Measurements from ENCODE around the gene TM4SF18.

Gene TM4SF18

DNA sequence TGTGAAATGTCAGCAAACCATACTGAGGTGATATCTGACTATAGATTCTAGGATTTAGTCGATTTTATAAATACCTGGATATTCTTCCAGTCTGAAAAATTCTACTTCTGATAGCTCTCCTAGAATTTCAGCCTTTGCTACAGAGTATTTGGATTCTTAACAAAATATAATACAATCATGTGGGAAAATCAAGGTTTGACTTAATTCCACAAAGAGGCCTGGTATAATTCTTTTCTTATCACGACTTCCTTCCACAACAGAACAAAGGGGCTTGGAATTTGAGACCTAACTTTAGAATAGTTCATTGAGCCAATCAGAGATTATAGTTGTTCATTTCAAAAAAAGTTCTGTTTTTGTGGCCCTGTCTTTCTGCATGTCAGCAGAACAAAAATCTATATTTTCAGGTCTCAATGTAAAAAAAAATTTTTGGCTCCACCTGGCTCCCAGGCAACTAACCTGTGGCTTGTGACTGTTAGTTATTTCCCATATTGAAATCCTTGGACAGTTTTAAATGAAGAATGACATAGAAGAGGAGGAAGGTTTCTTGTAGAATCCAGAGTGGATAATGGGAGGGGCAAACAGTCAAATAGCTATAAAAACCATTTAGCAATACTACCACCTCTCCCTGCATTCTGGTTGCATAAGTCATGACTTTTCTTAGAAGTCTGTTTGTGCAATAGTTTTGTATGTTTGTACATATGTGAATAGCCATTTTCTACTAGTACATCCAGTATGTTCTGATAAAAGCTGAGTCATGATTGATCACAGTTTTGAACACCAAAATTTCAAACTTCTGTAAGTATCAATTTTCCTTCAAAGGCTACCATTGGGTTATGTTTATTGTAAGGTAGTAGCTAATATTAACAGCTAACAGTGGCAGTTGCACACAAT lies 40.0 kb upstream of the TM4SF18 start:
- TF ChIP-seq GATA2 (IDR thresholded peaks at IDR 0.05; ENCODE audit: low read depth, low read length) (no peak), GATA3 (IDR thresholded peaks at IDR 0.05; ENCODE audit: low read depth, low read length) (no peak)

DNA sequence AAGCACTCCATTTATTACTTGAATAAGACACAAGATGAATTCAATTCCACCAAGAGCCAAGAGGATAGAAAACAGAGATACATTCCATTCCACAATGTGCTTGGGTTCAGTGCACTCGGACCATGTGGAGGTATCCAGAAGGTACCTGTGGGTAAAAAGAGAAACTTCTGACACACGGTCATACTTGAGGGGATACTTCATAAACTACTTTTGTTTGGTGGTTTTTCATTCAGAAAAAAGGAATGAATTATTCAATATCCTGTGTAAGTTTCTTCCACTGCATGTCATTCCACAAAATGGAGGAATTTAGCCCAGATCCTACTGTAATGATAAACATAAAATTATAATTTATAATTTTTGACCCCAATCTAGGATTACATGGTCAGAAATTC lies 38.3 kb upstream of the TM4SF18 start:
- TF ChIP-seq GATA2 (IDR thresholded peaks at IDR 0.05; ENCODE audit: low read depth, low read length) (no peak), GATA3 (IDR thresholded peaks at IDR 0.05; ENCODE audit: low read depth, low read length) (no peak)

DNA sequence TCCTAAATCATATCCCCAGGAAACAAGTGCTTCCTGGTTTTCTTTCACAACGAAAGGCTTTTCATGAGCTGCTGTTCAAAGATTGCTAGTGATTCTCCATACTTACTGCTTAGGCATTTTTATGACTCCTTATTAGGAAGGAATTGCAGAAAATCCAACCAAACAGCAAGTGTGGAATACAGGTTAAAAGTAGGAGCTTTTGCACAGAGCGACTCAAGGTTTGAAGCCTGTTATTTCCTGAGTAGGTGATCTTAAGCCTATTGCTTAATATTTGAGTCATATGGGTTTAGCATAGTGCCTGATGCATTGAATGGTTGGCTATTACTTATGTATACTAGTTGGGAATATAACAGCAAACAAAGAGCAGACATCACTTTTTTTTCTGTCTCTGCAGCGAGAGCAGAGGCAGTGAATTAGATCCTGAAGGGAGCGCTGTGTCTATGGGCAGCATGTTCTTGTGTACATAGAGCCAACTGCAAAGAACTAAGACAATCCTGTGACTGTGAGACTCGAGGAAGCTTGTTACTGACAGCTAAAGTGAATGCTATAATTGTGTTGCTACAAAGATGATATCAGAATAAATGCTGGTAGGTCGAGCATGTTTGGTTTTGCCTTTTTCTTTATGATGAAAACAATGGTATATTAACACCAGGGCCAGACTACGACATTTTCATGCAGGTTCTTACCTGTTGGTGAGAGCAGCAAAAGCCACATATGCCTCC lies 37.7 kb upstream of the TM4SF18 start:
- TF ChIP-seq GATA2 (IDR thresholded peaks at IDR 0.05; ENCODE audit: low read depth, low read length) (no peak), GATA3 (IDR thresholded peaks at IDR 0.05; ENCODE audit: low read depth, low read length) (no peak)

DNA sequence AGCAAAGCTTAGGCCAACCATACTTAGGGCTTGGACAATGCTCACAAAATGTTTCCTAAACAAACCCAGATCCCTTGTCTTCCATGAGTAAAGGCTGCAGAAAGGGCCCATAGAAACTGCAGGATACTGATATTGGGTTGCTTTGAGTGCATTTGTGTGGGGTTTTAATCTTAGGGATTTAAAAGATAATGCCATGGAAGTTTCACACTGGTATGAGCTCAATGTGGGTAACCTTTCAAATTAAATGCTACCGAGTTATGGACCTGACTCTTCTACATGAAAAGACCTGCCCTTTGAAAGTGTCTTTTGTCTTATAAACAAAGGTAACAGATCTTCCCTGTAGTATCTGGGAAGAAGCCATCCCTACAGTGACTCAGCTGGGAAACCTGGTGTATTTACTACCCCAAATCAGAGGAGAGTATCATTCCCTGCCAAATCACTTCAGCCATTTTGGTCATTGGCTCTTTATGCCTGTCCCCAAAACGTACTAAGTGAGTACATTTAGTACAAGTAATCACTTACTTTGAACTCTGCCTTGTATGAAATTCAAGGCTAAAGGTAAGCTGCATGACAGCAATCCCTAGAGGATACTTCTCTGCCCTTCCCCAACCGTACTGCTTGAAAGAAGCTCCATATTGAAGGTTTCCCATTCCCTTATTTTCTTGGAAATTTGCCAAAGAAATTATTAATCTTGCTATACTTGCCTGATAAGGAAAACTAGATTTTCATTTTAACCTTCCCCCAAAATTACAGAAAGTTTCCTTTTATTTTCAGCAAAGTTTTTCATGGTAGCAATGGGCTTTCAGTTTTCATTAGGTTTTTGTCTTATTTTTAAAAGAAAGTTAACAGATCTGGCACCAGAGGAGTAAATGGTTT lies 36.8 kb upstream of the TM4SF18 start:
- TF ChIP-seq GATA3 (IDR thresholded peaks at IDR 0.05; ENCODE audit: low read depth, low read length) (no peak), GATA2 (IDR thresholded peaks at IDR 0.05; ENCODE audit: low read depth, low read length) (no peak)

DNA sequence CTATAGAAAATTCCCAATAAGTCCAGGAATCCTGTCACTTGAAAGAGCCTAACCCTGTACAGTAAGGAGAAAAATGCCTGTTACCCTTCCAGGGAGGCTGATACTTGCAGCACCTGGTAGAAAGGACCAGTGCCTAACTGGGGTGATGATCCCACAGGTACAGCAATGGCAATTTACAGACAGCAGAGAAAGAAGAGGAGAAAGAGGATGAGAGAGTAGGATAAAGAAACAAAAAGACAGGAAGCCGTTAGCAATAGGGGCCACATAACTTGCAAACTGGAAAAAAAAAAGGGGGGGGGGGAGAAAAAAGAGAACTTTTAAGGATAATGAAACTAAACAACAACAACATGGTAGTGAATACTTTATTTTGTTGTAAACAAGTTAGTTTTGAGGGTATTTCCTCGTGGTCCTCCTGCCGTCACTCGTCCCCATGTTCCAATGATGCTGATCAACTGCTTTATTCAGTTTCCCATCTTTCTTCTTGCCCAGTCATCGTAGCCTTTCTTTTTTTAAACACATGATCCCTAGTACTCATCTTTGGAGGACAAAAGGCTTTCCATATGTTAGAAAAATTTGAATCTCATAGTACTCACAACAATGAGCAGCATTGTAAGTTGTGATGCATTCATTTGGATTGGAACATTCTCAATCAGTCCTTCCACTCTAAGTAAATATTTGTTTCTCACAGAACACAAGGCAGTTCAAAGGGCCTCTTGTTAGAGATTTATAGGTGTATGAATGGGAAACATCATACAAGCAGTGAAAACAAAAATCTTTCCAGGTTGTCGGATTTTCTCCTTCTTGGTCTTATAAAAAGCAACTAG lies 35.5 kb upstream of the TM4SF18 start:
- TF ChIP-seq GATA3 (IDR thresholded peaks at IDR 0.05; ENCODE audit: low read depth, low read length) = no peak
- TF ChIP-seq GATA2 (IDR thresholded peaks at IDR 0.05; ENCODE audit: low read depth, low read length) = no peak

DNA sequence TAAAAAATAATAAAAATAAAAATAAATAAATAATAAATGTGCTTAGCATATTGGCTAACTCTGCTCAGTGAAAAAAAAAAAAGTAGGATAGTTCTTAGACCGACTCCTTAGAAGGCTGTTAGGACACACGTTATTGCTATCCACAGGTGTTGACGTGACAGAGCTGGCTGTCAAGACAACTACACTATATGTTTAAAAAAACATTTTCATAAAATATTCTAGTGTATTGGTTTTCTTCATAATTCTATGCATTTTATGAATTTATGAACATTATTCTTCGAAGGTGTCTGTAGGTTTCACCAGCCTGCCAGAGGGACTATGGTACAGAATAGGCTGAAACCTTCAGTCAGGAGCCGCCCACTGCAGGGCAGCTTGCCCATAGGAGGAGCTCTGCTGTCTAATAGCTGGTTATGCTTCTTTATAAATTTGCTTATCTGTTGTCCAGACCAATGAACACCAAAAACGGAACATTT lies 34.8 kb upstream of the TM4SF18 start:
- TF ChIP-seq GATA3 (IDR thresholded peaks at IDR 0.05; ENCODE audit: low read depth, low read length) (no peak), GATA2 (IDR thresholded peaks at IDR 0.05; ENCODE audit: low read depth, low read length) (no peak)

DNA sequence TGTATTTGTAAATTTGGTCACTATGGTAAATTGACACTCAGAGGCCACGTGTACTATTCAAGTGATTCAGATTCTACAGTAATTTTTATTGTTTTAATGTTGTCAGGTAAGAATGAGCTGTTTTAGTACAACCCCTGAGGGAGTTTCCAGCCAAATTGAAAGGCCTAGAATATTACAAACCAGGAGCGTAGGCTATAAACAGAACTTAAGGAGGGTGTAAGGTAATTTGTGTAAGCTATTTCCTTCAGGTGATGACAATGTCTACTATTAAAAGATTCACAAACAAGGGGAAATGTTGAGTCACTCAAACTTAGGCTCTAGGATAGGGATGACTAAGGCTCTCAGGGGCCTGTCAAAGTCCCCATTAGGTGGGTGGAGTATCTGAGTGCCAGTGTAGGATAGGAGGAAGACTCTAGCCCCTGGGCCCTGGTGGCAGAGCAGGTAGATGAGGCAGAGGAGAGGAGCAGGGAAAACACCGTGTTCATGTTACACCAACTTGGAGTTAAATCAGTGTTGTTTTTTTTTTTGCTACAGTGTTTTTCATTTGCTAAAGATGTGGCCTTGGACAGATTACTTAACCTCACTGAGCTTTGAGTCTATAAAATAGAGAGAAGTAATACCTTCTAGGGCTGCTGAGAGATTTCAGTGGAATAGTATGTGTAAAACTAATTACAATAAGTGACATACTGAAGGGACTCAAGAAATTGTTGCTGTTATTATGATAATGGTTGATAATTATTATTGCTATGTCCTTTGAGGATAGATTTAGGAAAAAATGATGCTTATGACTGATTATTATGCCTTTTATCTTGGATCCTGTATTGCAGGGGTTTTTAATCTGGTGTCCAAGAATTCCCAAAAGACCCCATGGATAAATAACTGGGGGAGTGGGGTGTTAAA lies 33.8 kb upstream of the TM4SF18 start:
- TF ChIP-seq GATA3 (IDR thresholded peaks at IDR 0.05; ENCODE audit: low read depth, low read length) (no peak), GATA2 (IDR thresholded peaks at IDR 0.05; ENCODE audit: low read depth, low read length) (no peak)

DNA sequence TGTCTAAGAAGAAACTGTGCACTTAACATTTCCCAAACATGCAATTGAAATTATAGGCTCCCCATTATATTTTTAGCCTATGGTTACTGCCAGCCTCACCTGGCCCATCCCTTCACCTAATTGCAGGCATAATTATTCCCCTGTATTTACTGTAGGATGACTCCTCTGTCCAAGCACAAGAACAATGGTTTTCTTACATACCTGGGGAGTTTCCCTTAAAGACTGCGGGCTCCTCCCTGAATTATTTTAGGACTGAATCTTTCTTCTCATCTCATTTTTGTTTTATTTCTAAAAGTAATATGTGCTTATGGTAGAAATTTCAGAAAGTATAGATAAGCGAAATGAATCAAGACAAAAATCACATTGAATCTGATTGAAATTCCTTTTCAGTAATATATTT lies 32.6 kb upstream of the TM4SF18 start:
- TF ChIP-seq GATA2 (IDR thresholded peaks at IDR 0.05; ENCODE audit: low read depth, low read length) (no peak), GATA3 (IDR thresholded peaks at IDR 0.05; ENCODE audit: low read depth, low read length) (no peak)

DNA sequence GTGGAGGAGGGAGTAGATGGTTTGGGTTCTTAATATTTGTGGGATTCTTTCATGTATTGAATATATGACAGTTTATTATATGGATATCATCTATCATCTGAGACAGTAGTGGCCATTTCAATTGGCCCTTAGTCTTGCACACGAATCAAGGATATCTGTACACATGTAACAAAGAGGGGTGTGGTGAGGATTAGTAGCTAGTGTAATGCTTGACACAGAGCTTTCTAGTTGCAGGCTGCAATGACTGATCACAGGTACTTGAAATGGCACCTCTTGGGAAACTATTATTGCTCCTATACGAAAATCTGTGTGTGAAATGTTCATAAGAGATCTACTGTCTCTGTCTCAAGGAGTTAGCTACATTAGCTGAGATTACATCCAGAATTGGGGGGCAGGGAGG lies 31.2 kb upstream of the TM4SF18 start:
- TF ChIP-seq GATA3 (IDR thresholded peaks at IDR 0.05; ENCODE audit: low read depth, low read length) (no peak), GATA2 (IDR thresholded peaks at IDR 0.05; ENCODE audit: low read depth, low read length) (no peak)

DNA sequence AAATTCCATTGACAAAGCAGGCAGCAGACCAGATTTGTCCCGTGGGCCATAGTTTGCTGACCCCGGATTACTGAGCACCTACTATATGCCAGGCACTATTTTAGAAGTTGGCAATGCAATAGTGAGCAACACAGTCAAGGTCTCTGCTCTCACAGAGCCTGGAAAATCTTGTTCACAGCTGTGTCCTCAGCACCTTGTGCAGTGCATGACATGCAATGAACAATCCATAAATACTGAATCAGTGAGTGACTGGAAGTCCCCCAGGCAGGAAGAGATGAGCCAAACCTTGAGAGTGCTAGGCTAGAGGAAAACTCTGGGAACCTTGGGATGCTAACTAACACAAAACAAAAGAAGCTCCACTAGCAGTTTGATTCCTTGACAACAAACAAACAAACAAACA lies 29.6 kb upstream of the TM4SF18 start:
- TF ChIP-seq GATA2 (IDR thresholded peaks at IDR 0.05; ENCODE audit: low read depth, low read length) (no peak), GATA3 (IDR thresholded peaks at IDR 0.05; ENCODE audit: low read depth, low read length) (no peak)

DNA sequence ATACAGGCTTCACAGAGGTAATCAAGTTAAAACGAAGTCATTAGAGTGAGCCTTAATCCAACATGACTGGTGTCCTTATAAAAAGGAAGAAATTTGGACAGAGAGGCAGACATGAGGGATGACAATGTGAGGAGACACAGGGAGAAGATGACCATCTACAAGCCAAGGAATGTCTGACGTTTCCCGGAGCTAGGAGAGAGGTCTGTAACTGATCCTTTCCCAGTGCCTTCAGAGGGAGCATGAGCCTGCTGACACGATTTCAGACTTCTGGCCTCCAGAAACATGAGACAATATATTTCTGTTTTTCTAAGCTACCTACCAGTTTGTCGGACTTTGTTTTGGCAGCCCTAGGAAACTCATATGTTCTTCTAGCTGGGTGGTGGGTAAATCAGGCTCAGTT lies 28.9 kb upstream of the TM4SF18 start:
- TF ChIP-seq GATA2 (IDR thresholded peaks at IDR 0.05; ENCODE audit: low read depth, low read length) (no peak), GATA3 (IDR thresholded peaks at IDR 0.05; ENCODE audit: low read depth, low read length) (no peak)

DNA sequence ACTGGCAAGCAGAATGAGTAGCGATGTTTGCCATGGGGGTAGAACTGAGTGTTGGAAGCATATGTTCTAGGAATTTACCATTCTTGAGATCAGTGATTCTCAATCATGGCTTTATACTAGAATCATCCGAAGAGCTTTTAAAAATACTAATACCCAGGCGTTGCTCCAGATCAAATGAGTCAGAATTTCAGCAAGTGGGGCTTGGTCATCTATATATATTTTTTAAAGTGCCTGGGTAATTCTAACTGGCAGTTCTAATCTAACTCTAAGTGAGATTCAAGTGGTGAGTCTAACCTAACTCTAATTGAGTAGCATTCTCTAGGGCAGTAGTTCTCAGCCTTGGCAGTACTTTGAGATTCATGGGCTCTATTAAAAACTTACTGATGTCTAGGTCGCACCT lies 23.2 kb upstream of the TM4SF18 start:
- TF ChIP-seq GATA3 (IDR thresholded peaks at IDR 0.05; ENCODE audit: low read depth, low read length) (no peak), GATA2 (IDR thresholded peaks at IDR 0.05; ENCODE audit: low read depth, low read length) (no peak)
